WTC11 (cell line): ENCODE results near the gene CHL1. TPM values are rescaled to one million over a fixed set of nuclear protein-coding genes. Genes with fewer than 3 reads are reported as not detected.

ENCODE experiments used
- ATAC-seq: fragments of 200-7000 bp; cut with Tn5 transposase; 2 replicates; pipeline ENCODE4 v1.10.0; 2021; ENCODE audit warnings: mild to moderate bottlenecking, moderate library complexity
- CTCF ChIA-PET: fragments of 300-600 bp; sonication (Branson Sonifier 250); formaldehyde crosslinking; loops from one replicate; lab custom pipeline; 2021; ENCODE audit warnings: antibody characterized with exemption; lab: Charles Lee
- POLR2A ChIA-PET: fragments of 350-600 bp; sonication (Branson Sonifier 250); formaldehyde crosslinking; loops from one replicate; lab custom pipeline; 2021; ENCODE audit warnings: antibody characterized with exemption; lab: Charles Lee
- DNase-seq: peaks from one replicate; pipeline ENCODE4 v3.0.0; 2021; ENCODE audit warnings: low spot score
- H3K27ac Mint-ChIP-seq: 2 replicates; pipeline ENCODE4 v1.8.0; 2021; ENCODE audit warnings: mixed read lengths
- H3K27me3 Mint-ChIP-seq: 2 replicates; pipeline ENCODE4 v1.8.0; 2021; ENCODE audit warnings: low read depth, mild to moderate bottlenecking, moderate library complexity, mixed read lengths
- H3K36me3 Mint-ChIP-seq: 2 replicates; pipeline ENCODE4 v1.8.0; 2021; ENCODE audit warnings: mixed read lengths
- H3K4me1 Mint-ChIP-seq: 2 replicates; pipeline ENCODE4 v1.8.0; 2022; ENCODE audit warnings: mixed read lengths
- H3K4me3 Mint-ChIP-seq: 2 replicates; pipeline ENCODE4 v1.8.0; 2021; ENCODE audit warnings: mild to moderate bottlenecking, moderate library complexity, mixed read lengths
- H3K9me3 Mint-ChIP-seq: 2 replicates; pipeline ENCODE4 v1.8.0; 2021; ENCODE audit warnings: mixed read lengths
- E2F1 ChIP-seq: sonication (generic); formaldehyde crosslinking; IDR thresholded peaks from 2 replicates; pipeline ENCODE4 v1.8.0; 2022; ENCODE audit warnings: mild to moderate bottlenecking, missing genetic modification reagents
- ELF4 ChIP-seq: sonication (generic); formaldehyde crosslinking; IDR thresholded peaks from 2 replicates; pipeline ENCODE4 v1.8.1; 2022; ENCODE audit warnings: low read depth, mild to moderate bottlenecking, moderate library complexity, missing genetic modification reagents
- ESRRA ChIP-seq: sonication (generic); formaldehyde crosslinking; IDR thresholded peaks from 2 replicates; pipeline ENCODE4 v1.8.1; 2022; ENCODE audit warnings: mild to moderate bottlenecking, missing genetic modification reagents, borderline replicate concordance
- FOXP4 ChIP-seq: sonication (generic); formaldehyde crosslinking; IDR thresholded peaks from 2 replicates; pipeline ENCODE4 v1.8.0; 2022; ENCODE audit warnings: mild to moderate bottlenecking, missing genetic modification reagents
- GRHL2 ChIP-seq: fragments of 250-450 bp; sonication (Bioruptor Pico); IDR thresholded peaks from 2 replicates; pipeline ENCODE4 v1.8.0; 2022; ENCODE audit warnings: mild to moderate bottlenecking, moderate library complexity; ENCODE audit not compliant: insufficient replicate concordance, severe bottlenecking
- HMGA2 ChIP-seq: fragments of 250-450 bp; sonication (Bioruptor Pico); IDR thresholded peaks from 2 replicates; pipeline ENCODE4 v1.4.0; 2021; ENCODE audit warnings: mild to moderate bottlenecking, moderate library complexity
- HMGXB4 ChIP-seq: sonication (generic); formaldehyde crosslinking; IDR thresholded peaks from 2 replicates; pipeline ENCODE4 v1.8.1; 2023; ENCODE audit warnings: mild to moderate bottlenecking, moderate library complexity, missing genetic modification reagents
- JUN ChIP-seq: sonication (generic); formaldehyde crosslinking; IDR thresholded peaks from 2 replicates; pipeline ENCODE4 v1.8.0; 2023; ENCODE audit warnings: mild to moderate bottlenecking, missing genetic modification reagents
- KAT7 ChIP-seq: sonication (generic); formaldehyde crosslinking; IDR thresholded peaks from 2 replicates; pipeline ENCODE4 v1.8.1; 2023; ENCODE audit warnings: missing genetic modification reagents, mild to moderate bottlenecking, borderline replicate concordance
- NFYB ChIP-seq: sonication (generic); formaldehyde crosslinking; conservative IDR thresholded peaks from 2 replicates; pipeline ENCODE4 v1.8.0; 2022; ENCODE audit warnings: low read depth, missing genetic modification reagents
- NR1H2 ChIP-seq: sonication (generic); formaldehyde crosslinking; IDR thresholded peaks from 2 replicates; pipeline ENCODE4 v1.9.0; 2021; ENCODE audit warnings: mild to moderate bottlenecking, moderate library complexity, missing genetic modification reagents
- SMAD4 ChIP-seq: sonication (generic); formaldehyde crosslinking; IDR thresholded peaks from 2 replicates; pipeline ENCODE4 v1.8.0; 2022; ENCODE audit warnings: mild to moderate bottlenecking, missing genetic modification reagents
- SP1 ChIP-seq: sonication (generic); formaldehyde crosslinking; conservative IDR thresholded peaks from 2 replicates; pipeline ENCODE4 v1.8.1; 2022; ENCODE audit warnings: missing genetic modification reagents
- STAT6 ChIP-seq: sonication (generic); formaldehyde crosslinking; conservative IDR thresholded peaks from 2 replicates; pipeline ENCODE4 v1.8.1; 2023; ENCODE audit warnings: mild to moderate bottlenecking, low read depth, missing genetic modification reagents, moderate library complexity
- ZNF219 ChIP-seq: sonication (generic); formaldehyde crosslinking; IDR thresholded peaks from 2 replicates; pipeline ENCODE4 v1.8.0; 2023; ENCODE audit warnings: missing genetic modification reagents, mild to moderate bottlenecking, borderline replicate concordance
- ZNF416 ChIP-seq: fragments of 250-450 bp; sonication (Bioruptor Pico); IDR thresholded peaks from 2 replicates; pipeline ENCODE4 v1.9.0; 2021; ENCODE audit warnings: mild to moderate bottlenecking, inconsistent platforms
- ZNF512 ChIP-seq: sonication (generic); formaldehyde crosslinking; IDR thresholded peaks from 2 replicates; pipeline ENCODE4 v1.8.1; 2022; ENCODE audit warnings: missing genetic modification reagents, borderline replicate concordance
- ZNF532 ChIP-seq: fragments of 250-450 bp; sonication (Bioruptor Pico); IDR thresholded peaks from 2 replicates; pipeline ENCODE4 v1.9.0; 2021; ENCODE audit warnings: mild to moderate bottlenecking, borderline replicate concordance
- total RNA-seq: library from RNA; stranded (reverse); gene quantifications from 3 replicates; pipeline ENCODE4 v1.2.3, GENCODE V29; 2021

Gene CHL1
- total RNA-seq, 1 experiment from 2014 or later, result not detected

- TF ChIP-seq SP1 (CRISPR knock-in tag), result no peak
- TF ChIP-seq ELF4 (CRISPR knock-in tag), result no peak
- TF ChIP-seq ESRRA (CRISPR knock-in tag), result no peak
- TF ChIP-seq KAT7 (CRISPR knock-in tag), result no peak
- no peak for TF ChIP-seq HMGA2 (CRISPR knock-in tag)
Observed at GRCh38 chr3:374459-374858, 177.9 kb downstream of the CHL1 start (continued).

GRCh38 chr3:377158-377561 lies 180.6 kb downstream of the CHL1 start:
- POLR2A ChIA-PET, result no interaction called here
- CTCF ChIA-PET, result no interaction called here
- Mint-ChIP-seq H3K36me3 (peaks cover 77% of the 10 kb centered on the region), H3K9me3 (peaks cover 82% of the 10 kb centered on the region), H3K27me3 (peaks cover 12% of the 10 kb centered on the region), H3K4me1 (no peaks in the 10 kb centered on the region), H3K4me3 (no peak overlapping the region), H3K27ac (no peak overlapping the region)
- DNase-seq (no peak), ATAC-seq (no peak)
- TF ChIP-seq ZNF512 (CRISPR knock-in tag), result no peak

- peaks cover 73% of the 10 kb centered on the region for H3K36me3 Mint-ChIP-seq
- peaks cover 4% of the 10 kb centered on the region for H3K27me3 Mint-ChIP-seq
- no peak overlapping the region for H3K27ac Mint-ChIP-seq
- CTCF ChIA-PET, result no interaction called here
- DNase-seq (no peak), ATAC-seq (no peak)
- no peaks in the 10 kb centered on the region for H3K4me1 Mint-ChIP-seq
- peaks cover 81% of the 10 kb centered on the region for H3K9me3 Mint-ChIP-seq
- no peak overlapping the region for H3K4me3 Mint-ChIP-seq
- POLR2A ChIA-PET, result no interaction called here
- TF ChIP-seq SMAD4 (CRISPR knock-in tag) (no peak), ZNF219 (CRISPR knock-in tag) (no peak), ZNF532 (CRISPR knock-in tag) (no peak), GRHL2 (CRISPR knock-in tag) (no peak), ZNF416 (CRISPR knock-in tag) (no peak), NR1H2 (no peak), ELF4 (CRISPR knock-in tag) (no peak), FOXP4 (CRISPR knock-in tag) (no peak), STAT6 (no peak), HMGXB4 (CRISPR knock-in tag) (no peak), NFYB (CRISPR knock-in tag) (no peak), E2F1 (CRISPR knock-in tag) (no peak), JUN (no peak)
Observed at GRCh38 chr3:380801-381200, 184.2 kb downstream of the CHL1 start.
